HPDE6-E6E7 (cell line): ENCODE measurements around the gene RSPO3.
A peak's percentile ranks its signal among the peaks of the same experiment; 100 is the strongest.
"Not testable (repeated sequence)": the region's sequence is repeated elsewhere in the genome, so short reads cannot be mapped to it uniquely, and the experiment has no call there.

ENCODE experiments used
- DNase-seq: peaks from one replicate; pipeline ENCODE4 v3.0.0; 2011; ENCODE audit warnings: missing footprints; ENCODE audit errors: extremely low spot score

The RSPO3 gene, protein sequence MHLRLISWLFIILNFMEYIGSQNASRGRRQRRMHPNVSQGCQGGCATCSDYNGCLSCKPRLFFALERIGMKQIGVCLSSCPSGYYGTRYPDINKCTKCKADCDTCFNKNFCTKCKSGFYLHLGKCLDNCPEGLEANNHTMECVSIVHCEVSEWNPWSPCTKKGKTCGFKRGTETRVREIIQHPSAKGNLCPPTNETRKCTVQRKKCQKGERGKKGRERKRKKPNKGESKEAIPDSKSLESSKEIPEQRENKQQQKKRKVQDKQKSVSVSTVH

DNA sequence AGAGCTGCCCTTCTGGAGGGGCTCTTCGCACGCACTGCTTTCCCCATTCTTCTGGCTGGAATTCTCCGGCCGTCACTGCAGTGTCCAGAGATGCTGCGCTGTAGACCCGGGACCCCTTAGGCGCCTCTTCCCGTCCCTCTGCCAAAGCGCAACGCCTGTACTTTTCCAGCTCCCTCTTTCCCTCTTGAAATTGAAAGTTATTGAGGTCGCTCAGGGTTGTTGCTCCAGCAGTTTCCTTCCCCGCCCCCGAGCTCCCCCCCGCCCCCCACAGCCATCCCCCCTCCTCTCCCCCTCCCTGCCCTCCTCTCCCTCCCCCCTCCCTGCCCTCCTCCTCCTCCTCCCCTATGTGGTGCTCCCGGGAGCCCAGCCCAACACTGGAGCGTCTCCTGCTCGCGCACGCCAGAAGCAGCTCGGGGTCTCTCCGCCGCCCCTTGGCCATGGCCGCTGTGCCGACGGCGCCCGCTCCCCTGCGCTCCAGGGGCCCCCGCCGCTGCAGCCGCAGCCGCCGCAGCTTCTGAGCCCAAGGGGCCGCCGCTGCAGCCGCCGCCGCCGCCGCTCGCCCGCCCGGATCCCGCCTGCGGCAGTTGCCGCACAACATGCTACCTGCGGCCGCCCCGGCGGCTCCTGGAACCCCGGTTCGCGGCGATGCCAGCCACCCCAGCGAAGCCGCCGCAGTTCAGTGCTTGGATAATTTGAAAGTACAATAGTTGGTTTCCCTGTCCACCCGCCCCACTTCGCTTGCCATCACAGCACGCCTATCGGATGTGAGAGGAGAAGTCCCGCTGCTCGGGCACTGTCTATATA is at the start of gene RSPO3:
TSS of gene RSPO3 (plus strand) at position 374 of the 804 bp plus-strand sequence. CDS start 522 bp downstream, outside the sequence.
- no peak for DNase-seq

DNA sequence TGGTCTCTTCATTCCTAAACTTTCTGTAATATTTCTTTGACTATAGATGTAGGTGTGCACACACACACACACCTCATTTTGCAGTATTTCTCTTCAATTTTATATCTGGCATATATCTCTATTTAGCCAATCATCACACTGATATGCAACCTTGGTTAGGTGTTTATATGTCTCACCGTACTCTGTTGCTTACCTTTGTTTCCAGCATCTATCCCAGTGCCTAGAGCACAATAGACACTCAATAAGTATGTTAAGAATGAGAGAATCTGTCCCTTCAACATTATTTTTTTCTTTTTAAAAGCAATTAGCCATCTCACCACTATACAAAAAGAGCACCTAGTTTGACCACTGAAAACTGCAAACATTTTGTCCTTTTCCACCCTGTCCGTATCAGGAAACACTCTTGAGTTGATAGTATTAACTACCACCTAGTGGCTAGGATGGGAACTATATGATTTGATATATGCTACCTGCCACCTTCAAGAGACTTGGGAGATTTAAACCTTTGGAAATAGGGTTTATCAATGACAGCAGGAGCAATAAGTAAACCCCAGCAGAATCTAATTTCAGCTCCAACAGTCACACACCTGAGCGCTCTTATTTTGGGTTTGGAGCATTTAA is 48.7 kb upstream of the RSPO3 start:
- DNase-seq = peak; percentile 6

DNA sequence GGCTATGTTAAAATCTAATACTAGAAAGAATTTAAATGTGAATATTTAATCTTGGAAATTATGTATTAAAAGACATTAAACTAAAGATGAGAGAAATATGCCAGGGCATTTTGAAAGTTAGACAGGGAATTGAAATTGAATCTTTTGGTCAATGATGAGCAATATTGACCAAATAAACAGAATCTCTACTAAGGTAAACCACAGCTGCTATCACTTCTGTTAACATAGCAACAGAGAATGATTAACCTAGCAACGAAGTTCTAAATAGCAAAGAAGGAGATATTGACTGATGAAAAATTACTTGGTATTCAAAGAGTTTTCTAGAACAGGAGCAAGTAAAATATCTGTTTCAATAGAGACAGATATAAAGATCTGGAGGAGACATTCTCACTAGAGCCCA is 45.2 kb upstream of the RSPO3 start:
- DNase-seq = no peak

DNA sequence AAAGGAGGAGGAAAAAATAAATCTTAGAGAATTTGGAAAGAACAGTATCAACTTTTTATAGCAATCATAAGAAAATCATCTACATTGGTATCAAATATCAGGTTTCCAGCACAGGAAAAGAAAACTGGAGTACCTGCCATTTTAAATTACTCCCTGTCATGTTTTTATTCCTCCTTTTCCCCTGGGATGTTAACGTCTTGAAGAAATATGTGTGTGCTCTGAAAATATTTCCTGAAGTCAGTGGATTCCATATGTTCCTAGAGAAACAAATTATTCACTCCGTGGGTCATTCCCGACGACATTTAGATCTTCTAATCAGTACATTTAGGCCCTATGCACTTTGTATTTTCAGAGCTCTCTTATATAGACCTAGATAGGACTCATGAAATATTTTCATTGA is 42.0 kb upstream of the RSPO3 start:
- no peak for DNase-seq

DNA sequence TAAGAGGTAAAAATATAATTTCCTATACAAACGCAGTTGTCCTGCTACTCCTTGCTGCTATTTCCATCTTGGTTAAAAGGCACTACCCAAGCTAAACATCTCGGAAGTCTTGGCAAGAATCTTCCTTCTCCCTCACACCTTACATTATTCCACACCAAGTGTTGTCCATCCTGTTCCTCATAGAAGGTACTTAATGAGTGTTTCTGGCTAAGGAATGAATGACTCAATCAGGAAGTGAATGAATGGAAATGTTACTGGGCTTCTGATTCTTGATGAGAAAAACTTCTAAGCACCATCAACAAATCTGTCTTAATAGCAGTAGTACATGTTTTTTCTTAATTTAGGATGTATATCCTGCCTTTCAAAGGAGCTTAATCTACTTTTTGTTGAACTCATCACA is 40.6 kb upstream of the RSPO3 start:
- DNase-seq = no peak

DNA sequence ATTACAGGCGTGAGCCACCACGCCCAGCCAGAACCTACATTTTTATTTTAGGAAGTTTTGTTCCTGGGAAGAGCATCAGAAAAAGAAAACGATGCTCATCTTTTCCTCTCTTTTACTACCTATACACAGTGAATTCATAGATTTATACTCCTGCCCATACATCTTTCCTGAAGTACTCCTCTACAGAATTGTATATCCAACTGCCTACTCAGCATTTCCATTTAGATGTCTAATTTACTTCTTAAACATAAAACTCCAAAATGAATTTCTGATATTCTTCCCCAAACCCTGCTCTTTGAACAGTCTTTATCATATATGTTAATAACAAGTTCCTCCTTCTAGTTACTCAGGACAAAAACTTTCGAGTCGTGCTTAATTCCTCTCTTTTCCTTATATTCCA is 39.8 kb upstream of the RSPO3 start:
- no peak for DNase-seq

DNA sequence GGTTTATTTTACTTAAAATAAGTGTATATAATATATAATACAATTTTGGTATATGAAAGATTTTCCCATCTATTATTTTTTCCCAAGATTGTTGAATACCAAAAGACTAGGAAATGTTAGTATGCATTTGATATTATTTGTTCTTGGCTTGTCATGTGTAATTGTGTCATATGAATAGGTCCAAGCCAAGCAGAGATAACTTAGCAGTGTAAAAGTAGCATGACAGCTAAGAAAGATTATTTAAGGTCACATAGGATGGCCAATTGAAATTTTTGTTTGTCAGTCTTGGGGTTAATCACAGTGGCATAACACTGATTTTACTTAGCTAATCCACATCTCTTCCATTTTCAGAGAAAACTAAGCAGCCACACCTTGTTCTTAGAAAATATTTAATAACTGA is 38.8 kb upstream of the RSPO3 start:
- DNase-seq = no peak

DNA sequence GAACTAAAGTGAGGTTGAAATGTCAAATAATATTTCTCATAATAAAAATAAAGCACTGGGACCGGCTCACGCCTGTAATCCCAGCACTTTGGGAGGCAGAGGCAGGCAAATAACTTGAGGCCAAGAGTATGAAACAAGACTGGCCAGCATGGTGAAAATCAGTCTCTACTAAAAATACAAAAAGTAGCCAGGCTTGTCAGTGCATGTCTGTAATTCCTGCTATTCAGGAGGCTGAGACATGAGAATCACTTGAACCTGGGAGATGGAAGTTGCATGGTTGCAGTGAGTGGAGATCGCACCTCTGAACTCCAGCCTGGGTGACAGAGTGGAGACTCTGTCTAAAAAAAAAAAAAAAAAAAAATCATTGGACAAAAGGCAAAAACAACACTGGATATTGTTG is 38.4 kb upstream of the RSPO3 start:
- no peak for DNase-seq

DNA sequence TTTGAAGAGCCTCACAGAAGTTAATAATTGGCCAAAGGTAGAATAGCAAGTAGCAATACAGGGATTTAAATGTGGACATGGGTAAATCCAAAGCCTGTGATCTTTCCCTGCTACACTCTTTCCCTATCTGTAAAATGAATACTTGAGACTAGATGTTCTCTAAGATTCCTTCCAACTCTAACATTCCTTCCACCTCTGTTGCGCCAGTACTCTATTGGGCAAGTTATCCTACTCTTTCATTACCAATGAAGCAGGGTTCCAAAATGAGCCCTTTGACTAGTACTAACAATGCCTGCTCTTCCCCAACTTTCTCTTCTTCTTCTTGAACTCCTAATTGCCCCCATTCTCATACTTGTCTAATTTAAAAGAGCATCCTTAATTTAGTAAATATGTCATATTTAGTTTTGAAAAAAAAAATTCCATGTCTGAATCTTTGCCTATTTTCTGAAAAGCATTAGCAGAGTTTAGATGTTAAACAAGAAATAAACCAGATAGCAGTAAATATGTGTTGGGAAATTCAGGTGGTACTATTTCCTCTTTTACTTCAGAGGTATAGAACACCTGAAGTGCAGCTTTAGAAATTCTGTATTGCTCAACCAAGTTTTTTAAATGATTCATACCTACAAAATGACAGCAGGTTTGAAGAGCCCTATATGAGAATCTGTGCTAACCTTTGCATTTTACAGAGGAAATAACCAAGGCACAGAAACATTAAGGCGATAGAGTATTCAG is 35.1 kb upstream of the RSPO3 start:
- no peak for DNase-seq

DNA sequence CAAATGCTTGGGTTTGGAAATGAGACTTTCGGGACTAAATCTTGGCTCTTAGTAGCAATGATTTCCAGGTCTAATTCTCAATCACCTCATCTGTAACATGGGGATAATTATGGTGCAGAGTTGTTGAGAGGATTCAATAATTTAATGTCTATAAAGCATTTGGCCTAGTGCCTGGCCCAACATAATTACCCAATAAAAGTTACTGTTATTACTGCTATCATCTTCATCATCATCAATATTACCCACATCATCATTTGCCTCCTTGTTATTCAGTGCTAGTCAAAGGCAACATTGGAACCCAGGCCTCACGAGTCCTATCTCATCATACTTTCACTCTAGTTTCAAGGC is 34.5 kb upstream of the RSPO3 start:
- DNase-seq = no peak

DNA sequence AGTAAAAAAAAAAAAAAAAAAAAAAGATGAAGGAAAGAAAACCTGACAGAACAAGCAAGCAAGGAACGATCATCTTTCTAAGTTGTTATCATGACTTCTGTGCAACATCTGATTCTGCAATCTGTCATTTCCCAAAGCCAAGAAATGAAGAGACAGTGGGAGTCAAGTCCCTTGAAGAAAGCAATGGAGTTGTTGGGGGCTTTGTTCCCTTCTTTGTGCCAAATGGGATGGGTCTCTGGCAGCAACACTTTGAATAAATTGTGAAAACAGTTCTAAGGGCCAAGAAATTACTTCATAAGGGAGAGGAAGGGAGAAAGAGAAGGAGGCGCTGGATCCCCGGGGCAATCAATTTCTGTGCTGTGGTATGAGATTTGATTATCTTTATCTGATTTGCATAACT is 33.3 kb upstream of the RSPO3 start:
- no peak for DNase-seq

DNA sequence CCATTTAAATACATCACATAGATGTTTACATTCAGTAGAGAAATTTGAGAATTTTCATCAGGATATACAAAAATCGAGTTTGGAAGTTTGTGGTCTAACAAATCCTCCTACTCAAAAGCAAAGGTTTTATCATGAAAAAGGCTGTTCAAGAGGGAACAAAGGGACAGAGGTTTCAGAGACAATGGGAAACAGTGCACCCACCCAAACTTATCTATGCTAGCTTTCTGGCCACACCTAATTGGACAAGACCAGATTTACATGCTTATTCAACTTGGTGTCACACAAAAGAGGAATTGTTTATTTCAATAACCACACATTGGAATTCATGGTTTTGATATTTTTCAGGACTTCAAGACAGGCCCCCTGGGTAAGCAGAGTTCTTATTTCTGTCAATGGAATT is 28.4 kb upstream of the RSPO3 start:
- no peak for DNase-seq

DNA sequence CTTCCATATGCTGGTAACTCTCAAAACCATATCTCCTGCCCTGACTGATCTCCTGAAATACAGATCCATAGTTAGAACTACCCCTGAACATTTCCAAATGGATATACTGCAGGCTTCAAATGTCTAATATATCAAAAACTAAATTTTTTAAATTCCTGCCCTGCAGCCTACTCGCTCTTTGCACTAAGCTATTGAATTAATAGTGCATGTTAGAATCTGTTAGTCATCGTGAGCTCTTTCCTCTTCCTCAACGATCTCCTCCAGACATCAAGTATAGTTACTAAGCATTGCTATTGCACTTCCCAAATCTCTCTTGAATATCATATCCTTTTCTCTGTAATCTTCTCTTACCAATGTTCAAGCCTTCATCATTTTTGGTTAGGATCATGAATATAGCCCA is 26.0 kb upstream of the RSPO3 start:
- DNase-seq = no peak

DNA sequence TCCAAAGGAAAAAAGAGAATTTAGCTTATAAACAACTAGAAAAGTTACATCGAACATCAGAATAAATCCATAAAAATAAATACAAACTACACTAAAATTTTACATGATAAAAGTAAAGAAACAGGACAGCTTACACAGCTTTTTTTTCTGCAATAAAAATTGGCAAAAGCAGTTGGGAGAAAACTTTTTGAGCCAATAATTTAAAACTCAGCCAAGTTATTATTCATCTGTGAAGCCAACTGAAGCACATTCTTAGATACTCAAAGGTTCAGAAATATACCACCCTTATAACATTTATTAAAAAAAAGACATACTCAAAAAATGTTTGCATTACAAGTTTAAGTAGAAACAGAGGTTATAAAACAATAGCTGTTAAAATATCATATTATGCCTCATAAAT is 23.7 kb upstream of the RSPO3 start:
- no peak for DNase-seq

DNA sequence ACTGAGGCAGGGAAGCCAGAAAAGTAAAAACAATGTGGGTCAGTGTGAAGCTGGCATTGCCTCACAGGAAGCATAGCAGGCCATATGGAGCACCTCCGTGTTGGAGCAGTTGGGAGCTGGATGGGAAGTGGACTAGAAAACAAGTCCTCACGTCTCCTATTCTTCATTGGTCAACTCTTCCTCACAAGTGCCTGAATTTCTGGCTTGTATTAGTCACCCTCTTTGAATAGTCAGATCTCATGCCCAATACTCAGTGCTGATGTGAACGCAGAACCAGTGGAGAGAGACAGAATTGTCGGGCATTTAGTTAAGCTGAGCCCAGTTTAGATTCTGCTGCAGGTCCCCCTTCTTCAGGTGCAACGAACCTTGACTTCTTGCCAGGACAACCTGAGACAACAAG is 22.3 kb upstream of the RSPO3 start:
- no peak for DNase-seq

DNA sequence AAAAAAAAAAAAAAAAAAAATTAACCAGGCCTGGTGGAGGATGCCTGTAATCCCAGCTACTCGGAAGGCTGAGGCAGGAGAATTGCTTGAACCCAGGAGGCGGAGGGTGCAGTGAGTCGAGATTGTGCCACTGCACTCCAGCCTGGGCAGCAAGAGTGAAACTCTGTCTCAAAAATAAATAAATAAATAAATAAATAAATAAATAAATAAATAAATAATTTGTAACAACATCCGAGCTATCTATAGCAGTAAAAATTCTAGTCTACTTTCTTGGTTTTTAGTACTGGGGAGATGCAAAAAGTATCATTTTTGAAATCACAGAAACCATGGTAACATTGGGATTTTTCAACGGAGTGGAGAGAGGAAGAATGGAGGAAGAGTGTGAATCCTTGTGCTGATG is 21.0 kb upstream of the RSPO3 start:
- not testable (repeated sequence) for DNase-seq

DNA sequence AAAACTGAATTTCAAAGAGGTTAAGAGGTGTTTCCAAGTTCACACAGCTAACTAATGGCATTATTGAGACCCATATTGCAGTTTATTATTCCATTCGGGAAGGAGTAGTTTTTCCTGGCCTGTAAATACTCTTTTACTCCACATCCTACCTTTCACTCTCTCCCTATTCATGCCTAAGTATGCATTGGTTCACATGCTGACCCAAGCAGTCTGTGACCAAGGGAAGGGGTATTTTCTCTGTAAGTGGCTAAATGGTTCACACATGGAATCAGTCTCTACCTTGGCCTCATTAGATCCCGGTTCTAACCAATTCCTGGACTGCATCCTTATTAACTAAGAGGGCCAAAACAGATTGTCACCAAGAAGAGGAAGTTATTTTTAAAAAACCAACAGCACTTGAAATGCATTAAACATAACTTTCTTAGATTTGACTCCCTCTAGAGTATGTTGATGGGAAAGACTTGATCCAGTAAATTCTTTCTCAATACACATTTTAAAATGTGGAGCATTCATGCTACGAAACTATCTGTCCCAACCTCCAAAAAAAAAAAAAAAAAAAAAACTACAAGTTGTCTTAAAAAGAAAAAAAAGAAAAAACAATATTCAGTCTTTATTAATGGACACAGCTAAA is 17.8 kb upstream of the RSPO3 start:
- no peak for DNase-seq

DNA sequence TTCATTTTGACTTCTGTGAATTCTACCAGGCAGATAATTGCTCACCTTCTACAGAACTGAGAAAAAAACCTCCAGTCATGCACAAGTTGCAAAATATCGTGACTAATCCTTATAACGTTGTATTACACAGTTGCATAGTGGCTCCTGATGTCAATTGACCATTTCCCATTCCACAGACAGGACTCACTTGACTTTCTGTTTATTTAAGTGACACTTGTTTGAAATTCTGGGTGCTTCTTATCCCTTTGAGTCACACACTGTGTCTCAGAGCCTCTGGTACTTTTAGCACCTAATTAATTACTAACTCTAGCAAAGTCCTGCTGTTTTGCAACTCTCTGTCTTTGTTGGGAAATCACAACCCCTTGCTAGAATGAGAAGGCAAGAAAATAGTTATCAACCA is 16.2 kb upstream of the RSPO3 start:
- peak; percentile 39 for DNase-seq

DNA sequence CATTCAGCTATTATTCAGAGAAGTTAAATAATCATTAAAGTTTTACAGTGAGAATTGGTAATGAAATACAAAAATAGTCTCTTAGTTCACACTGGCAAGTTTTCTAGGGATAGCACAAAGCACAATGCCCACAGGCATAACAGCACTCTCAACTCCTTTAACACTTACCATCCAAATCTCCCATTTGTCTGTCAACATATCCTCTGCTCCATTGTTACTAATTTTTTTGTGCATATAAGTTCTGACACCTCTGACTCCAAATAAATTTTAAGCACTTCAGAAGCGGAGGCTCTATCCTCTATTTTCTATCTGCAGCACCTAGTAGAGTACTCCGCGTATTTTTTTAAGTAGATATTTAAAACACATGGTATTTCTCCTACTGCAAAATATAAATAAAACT is 15.6 kb upstream of the RSPO3 start:
- no peak for DNase-seq

DNA sequence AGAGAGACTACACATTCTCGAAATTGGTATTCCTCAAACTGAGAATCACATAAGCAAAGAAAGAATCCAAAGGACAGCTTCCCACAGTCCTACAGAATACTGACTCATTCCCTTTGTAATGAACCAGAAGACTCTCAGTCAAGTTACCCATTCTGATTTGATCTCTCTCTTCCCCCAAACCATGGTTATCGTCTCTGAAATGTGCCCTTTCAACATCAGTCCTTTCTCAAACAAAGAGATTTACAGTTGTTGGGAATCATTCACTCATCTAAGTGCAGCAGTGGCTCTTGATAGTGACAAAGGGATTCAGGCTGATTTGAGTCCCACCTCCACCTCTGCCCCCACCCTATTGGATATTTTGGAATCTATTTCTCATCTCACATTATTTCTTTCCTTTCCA is 15.0 kb upstream of the RSPO3 start:
- DNase-seq = no peak

DNA sequence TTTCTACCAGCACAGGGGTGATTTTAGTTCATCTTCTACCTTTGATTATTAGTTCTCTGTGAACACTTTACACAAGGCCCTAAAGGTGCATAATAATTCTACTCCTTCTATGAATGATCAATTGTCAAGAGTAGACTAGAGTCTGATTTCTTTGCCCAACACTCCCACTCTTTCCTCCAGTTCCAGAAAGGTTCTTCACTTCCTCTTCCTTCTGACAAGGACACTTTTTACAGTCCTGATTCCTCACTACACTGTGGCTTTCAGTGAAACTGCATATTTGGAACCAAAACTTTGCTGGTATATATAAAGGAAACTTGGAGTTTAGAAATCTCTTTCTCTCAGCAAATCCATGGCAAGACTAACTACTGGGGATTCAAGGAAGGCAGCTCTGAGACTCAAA is 10.6 kb upstream of the RSPO3 start:
- DNase-seq = no peak

DNA sequence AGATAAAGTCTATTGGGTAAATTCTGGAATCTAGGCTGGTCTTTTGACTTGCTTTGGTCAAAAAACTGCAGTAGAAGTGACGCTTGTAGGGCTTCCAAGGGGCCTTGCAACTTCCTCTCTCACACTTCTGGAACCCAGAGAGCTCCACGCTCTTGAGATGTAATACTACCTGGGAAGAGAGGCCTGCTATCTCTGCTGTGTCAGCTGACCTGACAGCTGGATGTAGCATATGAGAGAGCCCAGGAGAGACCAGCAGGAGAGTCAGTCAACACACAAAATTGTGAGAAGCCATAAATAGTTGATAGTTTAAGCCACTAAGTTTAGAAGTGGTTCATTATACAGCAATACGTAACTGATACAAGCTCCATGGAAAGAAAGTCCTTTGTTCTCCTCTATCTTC is 7.8 kb upstream of the RSPO3 start:
- DNase-seq = no peak
